Fibroblast of skin of right biceps (primary cell): ENCODE data around the gene CD101.

Experiments used
- DNase-seq: peaks from one replicate; pipeline ENCODE4 v3.0.0-alpha.2; 2013

Gene CD101

GRCh38 chr1:117017062-117017461 is 15.5 kb downstream of the CD101 start:
- DNase-seq, result no peak

GRCh38 chr1:117017648-117018047 is 16.1 kb downstream of the CD101 start:
- DNase-seq, result no peak

- no peak for DNase-seq
Observed at GRCh38 chr1:117020526-117021156, 19.1 kb downstream of the CD101 start.

- DNase-seq, result no peak
Observed at GRCh38 chr1:117022114-117022513, 20.6 kb downstream of the CD101 start.

GRCh38 chr1:117025568-117025967 is 24.0 kb downstream of the CD101 start:
- no peak for DNase-seq

GRCh38 chr1:117026361-117026760 is 24.8 kb downstream of the CD101 start:
- DNase-seq, result peak; percentile 33

GRCh38 chr1:117029685-117030084 is 28.1 kb downstream of the CD101 start:
- DNase-seq, result no peak

- no peak for DNase-seq
Observed at GRCh38 chr1:117030271-117030877, 28.8 kb downstream of the CD101 start.

- DNase-seq, result no peak
Observed at GRCh38 chr1:117032266-117032665, 30.7 kb downstream of the CD101 start.

GRCh38 chr1:117032681-117033539 is 31.4 kb downstream of the CD101 start:
- DNase-seq, result no peak

- no peak for DNase-seq
Observed at GRCh38 chr1:117033772-117034171, 32.2 kb downstream of the CD101 start.

GRCh38 chr1:117034791-117035290 is 33.3 kb downstream of the CD101 start:
- no peak for DNase-seq

GRCh38 chr1:117036018-117036461 is 34.5 kb downstream of the CD101 start:
- DNase-seq, result peak; percentile 19

GRCh38 chr1:117037802-117038201 is 36.2 kb downstream of the CD101 start:
- no peak for DNase-seq

GRCh38 chr1:117038236-117038635 is 36.7 kb downstream of the CD101 start:
- no peak for DNase-seq

- DNase-seq, result no peak
Observed at GRCh38 chr1:117044217-117044616, 42.7 kb downstream of the CD101 start.

GRCh38 chr1:117045644-117046043 is 44.1 kb downstream of the CD101 start:
- peak; percentile 23 for DNase-seq

GRCh38 chr1:117046781-117047180 is 45.2 kb downstream of the CD101 start:
- no peak for DNase-seq

- DNase-seq, result no peak
Observed at GRCh38 chr1:117047271-117047670, 45.7 kb downstream of the CD101 start.

GRCh38 chr1:117049857-117050256 is 48.3 kb downstream of the CD101 start:
- no peak for DNase-seq

GRCh38 chr1:117051224-117052064 is 49.9 kb downstream of the CD101 start:
- DNase-seq, result no peak

GRCh38 chr1:117054068-117054467 is 52.5 kb downstream of the CD101 start:
- DNase-seq, result no peak

- no peak for DNase-seq
Observed at GRCh38 chr1:117058810-117059209, 57.2 kb downstream of the CD101 start.
